Activated CD4-positive, CD25-positive, alpha-beta regulatory T cell treated with anti-CD3 and anti-CD28 coated beads, Interleukin-2, amount 50 U/mL, for 24 hours (primary cell): Measurements from ENCODE around the gene PNMA6E.
"Not testable (repeated sequence)": the region's sequence is repeated elsewhere in the genome, so short reads cannot be mapped to it uniquely, and the experiment has no call there.

Experiments used
- ATAC-seq, 2 donors: fragments of 150-1000 bp; cut with Tn5 transposase; one replicate each; pipeline ENCODE4 v1.10.0; 2021; ENCODE audit warnings: mild to moderate bottlenecking in 1 of 2, moderate library complexity in 1 of 2

Gene PNMA6E

DNA sequence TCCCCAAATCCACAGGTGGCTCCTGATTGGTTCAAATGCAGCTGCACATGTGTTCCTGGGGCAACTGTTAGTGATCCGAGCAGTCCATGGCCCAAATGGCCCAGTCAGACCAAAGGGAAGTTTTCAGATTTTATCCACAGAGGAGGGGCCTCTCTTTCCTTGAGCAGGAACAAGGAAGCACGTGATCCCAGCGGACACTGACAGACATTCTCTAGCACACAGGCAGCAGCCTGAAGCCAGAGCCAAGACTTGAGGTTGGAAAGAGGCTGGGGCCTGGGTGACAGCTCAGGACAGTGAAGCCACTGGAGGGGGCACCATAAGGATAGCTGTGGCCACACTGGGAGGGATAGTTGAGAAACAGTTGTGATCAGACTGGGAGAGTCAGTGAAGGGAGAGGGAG lies 6.6 kb upstream of the PNMA6E start:
- ATAC-seq, result no peak

DNA sequence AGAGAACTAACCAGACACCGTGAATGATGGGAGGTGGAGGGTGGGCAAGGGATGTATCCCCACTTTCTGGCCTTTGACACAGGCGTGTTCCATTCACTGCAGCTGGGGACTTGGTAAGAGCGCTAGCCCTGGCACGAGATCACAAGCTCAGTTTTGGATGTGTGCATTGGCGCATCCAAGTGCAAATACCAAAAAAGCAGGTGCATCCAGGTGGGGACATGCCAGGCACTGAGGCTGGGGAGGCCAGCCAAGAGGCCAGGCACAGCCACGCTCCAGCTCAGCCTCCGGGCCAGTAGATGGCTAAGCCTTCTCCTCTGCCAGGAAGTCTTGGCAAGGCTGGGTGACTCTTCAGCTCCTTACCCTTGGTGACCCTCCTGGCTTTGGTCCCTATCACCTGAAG lies 5.8 kb upstream of the PNMA6E start:
- ATAC-seq, result no peak

DNA sequence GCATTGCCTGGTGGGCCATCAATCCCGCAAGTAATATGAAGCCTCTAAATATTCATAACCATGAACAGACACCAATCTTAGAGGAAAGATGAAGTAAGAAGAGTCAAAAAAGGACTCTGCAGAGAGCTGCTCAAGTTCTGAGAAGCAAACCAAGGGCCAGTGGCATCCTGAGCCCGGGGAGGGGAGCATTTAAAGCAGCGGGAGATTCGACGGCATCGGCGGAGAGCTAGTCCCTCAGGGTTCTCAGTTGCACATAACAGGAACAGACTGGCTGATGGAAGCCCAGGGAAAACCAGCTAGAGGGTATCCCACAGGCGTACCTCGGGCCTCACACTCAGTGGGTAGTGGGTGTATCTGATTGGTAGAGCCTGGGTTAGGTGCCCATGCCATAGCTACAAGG lies 4.9 kb upstream of the PNMA6E start:
- ATAC-seq, result no peak

- ATAC-seq, result no peak
These were observed 4.3 kb upstream of the PNMA6E start for GRCh38 chrX:153405426-153405825.

GRCh38 chrX:153404333-153404732 lies 3.2 kb upstream of the PNMA6E start:
- ATAC-seq, result not testable (repeated sequence)

DNA sequence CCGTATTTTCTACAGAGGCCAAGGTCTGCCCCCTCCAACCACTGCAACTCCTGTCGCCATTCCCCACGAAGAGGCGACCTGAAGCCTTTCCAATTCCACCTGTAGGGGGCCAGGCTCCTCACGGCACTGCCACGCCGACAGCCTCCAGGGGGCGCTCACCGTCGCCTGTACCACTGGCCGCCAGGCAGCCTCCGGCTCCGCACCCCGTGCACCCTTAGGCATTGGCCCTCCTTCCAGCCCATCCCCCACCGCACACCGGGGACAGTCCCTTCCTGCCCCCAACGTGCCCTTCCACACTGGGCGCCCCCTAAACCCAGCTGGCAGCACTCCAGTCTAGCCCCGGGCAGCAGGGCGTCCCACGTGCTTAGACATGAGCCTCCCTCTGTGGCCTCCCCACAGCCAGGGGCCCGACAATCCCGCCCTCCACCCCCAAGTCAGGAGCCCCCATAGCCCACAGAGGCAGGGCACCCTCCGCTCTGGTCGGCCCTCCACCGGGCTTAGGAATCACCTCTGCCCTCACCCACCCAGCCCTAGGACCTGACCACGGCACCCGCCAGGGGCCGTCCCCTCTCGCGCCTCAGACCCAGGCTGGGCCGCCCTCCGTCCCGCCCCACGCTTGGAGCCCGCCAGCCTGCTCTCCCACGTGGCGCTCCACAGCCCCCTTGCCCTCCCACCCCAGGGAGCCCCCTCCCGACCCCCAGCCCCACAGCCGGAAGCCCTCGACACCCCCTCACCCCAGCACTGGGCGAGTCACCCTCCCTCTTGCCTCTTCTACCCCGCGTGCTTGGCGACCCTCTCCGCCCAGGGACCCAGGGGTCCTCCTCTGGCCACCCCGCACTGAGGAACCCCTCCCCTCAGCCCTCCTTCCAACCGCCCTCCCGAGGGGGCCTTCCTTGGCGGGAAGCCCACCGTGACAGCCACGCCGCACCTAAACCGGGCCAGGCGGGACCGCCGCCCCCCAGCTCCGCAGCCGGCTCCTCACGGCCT lies 711 bp downstream of the PNMA6E start:
- peak; percentile 44 to 49 for ATAC-seq

- ATAC-seq, result no peak
These were observed 2.7 kb downstream of the PNMA6E start for GRCh38 chrX:153398275-153398960.

DNA sequence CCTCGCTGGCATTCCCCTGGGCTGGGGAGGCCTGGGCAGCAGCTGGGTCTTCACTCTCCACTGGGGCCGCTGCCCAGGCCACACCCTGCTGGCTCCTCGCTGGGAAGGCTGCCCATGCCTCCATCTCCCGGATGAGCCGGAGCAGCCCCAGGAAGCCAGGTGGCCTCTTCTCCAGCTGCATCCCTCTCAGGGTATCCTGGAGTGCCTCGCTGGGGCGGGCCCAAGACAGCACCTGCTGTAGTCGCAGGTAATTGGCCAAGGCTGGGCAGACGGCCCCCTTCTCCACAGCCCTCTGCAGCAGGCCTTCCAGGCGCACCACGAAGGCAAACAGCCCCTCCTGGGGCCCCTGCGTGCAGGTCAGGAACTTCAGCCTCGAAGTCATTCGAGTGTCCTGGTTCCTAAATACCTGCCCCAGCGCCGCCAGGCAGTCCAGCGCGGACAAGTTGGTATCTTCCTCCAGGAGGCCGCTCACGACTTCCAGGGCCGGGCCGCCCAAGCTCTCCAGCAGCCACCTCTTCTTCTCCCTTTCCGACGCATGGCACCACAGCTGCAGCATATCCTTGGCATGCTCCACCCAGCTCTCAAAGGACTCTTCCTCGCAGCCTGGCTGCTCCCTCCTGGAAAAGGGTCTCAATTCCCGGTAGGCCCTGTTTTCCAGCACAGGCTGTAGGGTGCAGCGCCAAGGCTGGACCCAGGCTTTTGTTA lies 3.7 kb downstream of the PNMA6E start:
- ATAC-seq, result no peak

DNA sequence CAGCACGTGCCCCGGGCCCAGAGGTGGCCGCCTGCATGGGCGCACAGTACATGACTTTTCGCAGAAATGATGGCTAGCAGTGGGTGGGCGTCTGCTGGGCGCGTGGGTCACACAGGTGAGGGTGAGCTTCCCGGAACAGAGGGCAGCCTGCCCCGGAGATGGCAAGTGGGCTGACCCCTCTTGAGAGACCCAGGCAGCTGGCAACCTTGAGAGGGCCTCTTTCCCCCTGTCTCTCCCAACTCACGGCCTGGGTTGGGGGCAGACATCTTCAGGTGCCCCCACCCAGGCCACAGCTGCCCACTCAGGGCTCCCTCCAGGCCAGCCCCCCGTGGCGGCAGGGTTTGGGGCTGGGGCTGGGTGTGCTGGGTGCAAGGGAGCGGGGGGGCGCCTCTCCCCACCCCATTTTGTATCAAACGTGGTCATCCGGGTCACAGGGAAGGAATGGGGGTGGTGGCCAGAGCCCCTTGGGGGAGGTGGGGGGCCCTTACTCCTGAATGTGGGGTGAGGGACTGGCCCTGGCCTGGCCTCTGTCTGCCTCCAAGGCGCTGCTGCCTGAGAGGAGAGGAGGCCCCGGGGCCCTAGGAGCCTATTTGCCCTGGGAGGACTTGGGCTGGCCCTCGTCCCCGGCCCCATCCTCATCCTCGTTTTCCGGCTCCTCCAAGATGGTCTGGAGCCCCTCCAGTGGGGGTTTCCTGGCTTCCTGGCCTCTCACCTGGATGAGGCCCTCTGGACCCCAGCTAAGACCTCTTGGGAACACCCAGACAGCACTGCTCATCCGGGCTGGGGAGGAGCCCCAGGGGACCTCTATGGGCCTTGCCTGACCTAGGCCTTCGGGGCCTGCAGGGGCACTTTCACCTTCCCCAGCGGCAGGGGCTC lies 4.6 kb downstream of the PNMA6E start:
- no peak for ATAC-seq

DNA sequence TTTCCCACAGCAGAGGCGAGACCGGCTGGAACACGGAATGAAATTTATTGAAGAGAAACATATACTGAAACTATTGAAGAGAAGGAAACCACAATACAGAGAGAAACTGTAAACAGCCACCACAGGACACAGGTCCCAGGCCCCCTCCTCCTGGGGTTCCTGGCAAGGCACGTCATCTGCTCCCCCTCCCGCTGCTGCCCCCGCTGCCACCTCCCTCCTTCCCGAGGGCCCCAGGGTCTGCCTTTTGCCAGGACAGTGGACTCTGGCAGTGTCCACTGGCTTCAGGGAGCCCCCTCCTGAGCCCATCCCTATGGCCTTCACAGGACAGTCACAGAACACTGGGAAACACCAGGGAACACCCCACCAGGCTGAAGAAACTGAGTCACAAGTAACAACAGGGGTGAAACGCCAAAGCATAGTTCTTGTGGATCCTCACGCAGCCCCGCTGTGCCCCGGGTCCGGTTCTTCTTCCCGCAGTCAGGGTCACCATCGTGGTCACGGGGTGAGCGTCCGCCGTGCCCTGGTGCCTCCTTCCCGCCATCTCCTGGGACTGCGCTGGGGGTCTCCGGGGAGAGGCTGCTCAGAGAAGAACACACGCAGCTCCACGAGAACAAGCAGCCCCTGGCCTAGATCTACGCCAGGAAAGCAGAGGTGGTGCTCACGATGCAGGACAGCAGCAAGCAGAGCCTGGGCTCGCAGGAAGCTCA lies 5.4 kb downstream of the PNMA6E start:
- no peak for ATAC-seq

DNA sequence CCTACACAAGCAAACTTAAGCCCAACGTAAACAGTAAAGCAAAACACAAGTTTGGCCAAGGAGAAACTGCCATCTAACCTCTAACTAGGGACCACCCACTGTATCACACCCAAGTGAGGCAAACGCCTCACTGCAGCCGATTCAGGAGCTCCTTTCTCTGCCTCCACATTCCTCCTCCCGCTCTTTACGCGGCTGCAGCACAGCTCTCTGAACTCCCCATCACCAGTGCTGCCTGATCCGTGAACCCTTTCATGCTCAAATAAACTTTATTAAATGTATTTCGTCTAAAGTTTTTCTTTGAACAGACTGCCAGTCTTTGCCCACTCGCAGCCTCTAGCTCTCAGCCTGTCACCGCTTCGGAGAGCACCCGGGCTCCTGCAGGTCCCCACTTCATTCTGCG lies 6.5 kb downstream of the PNMA6E start:
- no peak for ATAC-seq

- no peak for ATAC-seq
These were observed 8.4 kb downstream of the PNMA6E start for GRCh38 chrX:153392642-153393321.

- ATAC-seq, result not testable (repeated sequence)
These were observed 11.7 kb downstream of the PNMA6E start for GRCh38 chrX:153389460-153389768.

- no peak for ATAC-seq
These were observed 12.3 kb downstream of the PNMA6E start for GRCh38 chrX:153388722-153389459.

- no peak for ATAC-seq
These were observed 13.0 kb downstream of the PNMA6E start for GRCh38 chrX:153387987-153388721.

DNA sequence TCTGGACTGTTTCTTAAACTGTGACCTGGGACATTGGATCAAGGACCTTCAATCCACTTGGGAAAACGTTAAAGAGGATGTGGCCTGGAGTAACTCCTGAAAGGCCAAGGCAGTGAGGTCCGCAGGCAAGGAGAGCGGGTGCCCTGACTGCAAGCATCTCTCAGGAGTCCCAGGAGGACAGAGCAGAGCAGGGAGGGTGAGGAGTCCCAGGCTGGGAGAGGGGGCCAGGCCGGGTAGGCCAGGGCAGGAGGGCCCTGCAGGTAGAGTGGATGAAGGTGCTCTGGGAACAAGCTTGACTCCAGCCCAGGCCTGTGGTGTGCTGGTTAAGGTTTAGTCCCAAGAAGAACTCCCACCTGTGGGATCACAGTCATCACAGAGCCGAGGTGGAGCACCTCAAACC lies 13.8 kb downstream of the PNMA6E start:
- no peak for ATAC-seq

DNA sequence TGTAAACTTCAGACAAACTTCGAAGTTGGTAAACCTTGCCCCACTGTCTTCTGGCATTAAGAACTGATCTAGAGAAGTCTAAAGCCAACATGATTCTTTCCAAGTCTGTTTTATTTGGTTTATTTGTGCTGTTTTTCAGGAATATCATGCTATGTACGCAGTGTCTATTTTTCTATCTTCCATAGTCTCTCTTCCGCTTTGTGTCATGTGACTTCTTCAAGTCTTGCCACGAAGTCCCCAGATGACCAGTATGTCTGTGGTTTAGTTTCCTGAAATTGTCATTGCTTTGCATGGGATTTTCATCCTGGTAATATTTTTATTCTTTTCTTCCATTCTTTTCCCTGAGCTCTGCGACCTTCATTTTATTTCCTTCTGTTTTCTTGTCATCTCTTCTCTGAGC lies 15.1 kb downstream of the PNMA6E start:
- ATAC-seq, result no peak

DNA sequence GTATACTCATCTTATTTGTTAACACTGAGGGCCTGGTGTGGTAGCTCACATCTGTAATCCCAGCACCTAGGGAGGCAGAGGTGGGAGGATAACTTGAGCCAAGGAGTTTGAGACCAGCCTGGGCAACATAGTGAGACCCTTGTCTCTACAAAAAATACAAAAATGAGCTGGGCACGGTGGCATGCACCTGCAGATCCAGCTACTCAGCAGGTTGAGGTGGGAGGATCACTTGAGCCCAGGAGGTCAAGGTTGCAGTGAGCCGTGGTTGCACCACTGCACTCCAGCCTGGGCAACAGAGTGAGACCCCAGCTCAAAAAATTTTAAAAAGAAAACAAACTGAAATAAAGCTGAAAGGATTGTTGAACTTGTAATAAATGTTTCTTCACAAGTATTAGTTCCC lies 16.2 kb downstream of the PNMA6E start:
- ATAC-seq, result not testable (repeated sequence)

DNA sequence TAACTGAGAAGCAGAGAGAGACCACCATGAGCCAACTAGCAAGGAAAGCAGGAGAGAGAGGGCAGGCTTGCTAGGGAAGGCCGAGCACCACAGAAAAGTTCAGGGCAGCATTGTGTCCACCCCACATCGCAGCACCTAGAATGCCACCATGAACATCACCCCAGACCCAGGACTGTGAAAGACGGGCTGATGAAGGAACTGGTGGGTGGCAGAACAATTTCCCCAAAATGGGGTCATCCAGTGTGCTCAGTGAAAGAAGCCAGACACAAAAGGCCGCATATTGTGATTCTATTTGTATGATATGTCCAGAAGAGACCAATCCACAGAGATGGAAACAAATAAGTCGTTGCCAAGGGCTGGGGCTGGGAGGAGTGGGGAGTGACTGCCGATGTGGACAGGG lies 16.8 kb downstream of the PNMA6E start:
- ATAC-seq, result no peak
